Activated B cell treated with CpG ODN at 0.5 μM for 24 hours (primary cell): ENCODE data around the gene RAB4A. TPM values are rescaled to one million over a fixed set of nuclear protein-coding genes. Genes with fewer than 3 reads are reported as not detected.

Experiments
- ATAC-seq: fragments of 200-7000 bp; cut with Tn5 transposase; one replicate; pipeline ENCODE4 v1.10.0; 2021; ENCODE audit warnings: low read depth, mild to moderate bottlenecking, moderate library complexity
- CTCF ChIA-PET: fragments of 350-600 bp; sonication (Branson Sonifier 250); formaldehyde crosslinking; loops from one replicate; lab custom pipeline; 2021; ENCODE audit warnings: antibody characterized with exemption; lab: Charles Lee
- POLR2A ChIA-PET: fragments of 350-600 bp; sonication (Branson Sonifier 250); formaldehyde crosslinking; loops from one replicate; lab custom pipeline; 2021; ENCODE audit warnings: antibody characterized with exemption; lab: Charles Lee
- DNase-seq: peaks from one replicate; pipeline ENCODE4 v3.0.0; 2022
- H3K27ac Mint-ChIP-seq: one replicate; pipeline ENCODE4 v1.8.0; 2020; ENCODE audit warnings: mixed read lengths
- H3K27me3 Mint-ChIP-seq: one replicate; pipeline ENCODE4 v1.8.0; 2021; ENCODE audit warnings: mixed read lengths
- H3K36me3 Mint-ChIP-seq: one replicate; pipeline ENCODE4 v1.8.0; 2021; ENCODE audit warnings: low read depth, mixed read lengths
- H3K4me1 Mint-ChIP-seq: one replicate; pipeline ENCODE4 v1.8.0; 2021; ENCODE audit warnings: mixed read lengths
- H3K4me3 Mint-ChIP-seq: one replicate; pipeline ENCODE4 v1.8.0; 2020; ENCODE audit warnings: mild to moderate bottlenecking, mixed read lengths
- H3K9me3 Mint-ChIP-seq: one replicate; pipeline ENCODE4 v1.8.0; 2020; ENCODE audit warnings: mixed read lengths
- intact Hi-C: fragments of 100-400 bp; cut with micrococcal nuclease; formaldehyde crosslinking; loops from one replicate; pipeline ENCODE4 v1.15.1; 2024
- total RNA-seq: library from RNA; stranded (reverse); gene quantifications from 2 replicates; pipeline ENCODE4 v1.2.3, GENCODE V29; 2022
- TF ChIP-seq, protein P1 (sequence below): fragments of 200-600 bp; IDR thresholded peaks from one replicate; pipeline ENCODE4 v1.8.0; 2022; ENCODE audit warnings: antibody characterized with exemption, mild to moderate bottlenecking

The RAB4A gene
- total RNA-seq, 1 donor from 2014 or later = 42.3 TPM

DNA sequence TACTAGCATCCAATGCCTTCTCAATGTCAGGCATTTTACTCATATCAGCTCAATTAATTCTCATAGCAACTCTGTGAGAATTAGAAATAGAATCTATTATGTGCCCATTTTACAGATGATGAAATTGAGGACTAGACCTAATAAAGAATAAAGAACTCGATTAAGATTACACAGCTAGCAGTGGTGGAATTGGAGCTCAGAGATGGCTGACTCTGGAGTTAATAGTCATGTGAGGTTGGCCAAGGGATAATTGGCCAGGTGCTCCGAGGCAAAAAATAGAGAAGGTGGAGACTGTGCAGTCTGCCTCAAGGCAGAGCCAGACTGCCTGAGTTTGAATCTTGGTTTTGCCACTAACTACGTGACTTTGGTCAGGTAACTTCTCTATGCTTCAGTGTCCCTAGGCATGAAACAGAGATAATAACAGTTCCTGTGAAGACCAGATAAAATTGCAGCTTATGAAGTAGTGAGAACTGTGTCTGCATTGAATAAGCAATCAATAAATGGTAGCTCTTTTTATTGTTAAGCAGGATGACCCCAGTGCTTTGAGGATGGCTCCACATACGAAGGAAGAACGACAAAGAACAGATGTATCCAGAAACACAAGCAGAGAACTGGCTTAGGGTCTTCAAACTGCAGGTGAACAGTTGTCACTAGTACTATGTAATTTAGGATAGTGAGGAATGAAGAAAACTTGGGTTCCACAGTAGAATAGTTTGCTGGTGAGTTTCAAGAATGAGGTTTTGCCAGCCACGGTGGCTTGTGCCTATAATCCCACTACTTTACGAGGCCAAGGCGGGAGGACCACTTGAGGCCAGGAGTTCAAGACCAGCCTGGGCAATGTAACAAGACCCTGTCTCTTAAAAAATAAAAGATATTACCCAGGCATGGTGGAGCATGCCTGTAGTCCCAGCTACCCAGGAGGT lies 78.8 kb downstream of the RAB4A start:
- no peak for DNase-seq
- ChIA-PET CTCF (interaction anchor here (1.0 kb wide), 1 partner anchor 92 kb away, joined by 3 read pairs; no protein-coding TSS in a partner anchor), POLR2A (no interaction called here)
- H3K36me3 Mint-ChIP-seq = no peaks in the 10 kb centered on the region
- intact Hi-C loops = no loop called here
- no peak overlapping the region for H3K27ac Mint-ChIP-seq
- peaks cover 2% of the 10 kb centered on the region for H3K9me3 Mint-ChIP-seq
- H3K27me3 Mint-ChIP-seq = peaks cover 27% of the 10 kb centered on the region
- TF ChIP-seq, protein P1, sequence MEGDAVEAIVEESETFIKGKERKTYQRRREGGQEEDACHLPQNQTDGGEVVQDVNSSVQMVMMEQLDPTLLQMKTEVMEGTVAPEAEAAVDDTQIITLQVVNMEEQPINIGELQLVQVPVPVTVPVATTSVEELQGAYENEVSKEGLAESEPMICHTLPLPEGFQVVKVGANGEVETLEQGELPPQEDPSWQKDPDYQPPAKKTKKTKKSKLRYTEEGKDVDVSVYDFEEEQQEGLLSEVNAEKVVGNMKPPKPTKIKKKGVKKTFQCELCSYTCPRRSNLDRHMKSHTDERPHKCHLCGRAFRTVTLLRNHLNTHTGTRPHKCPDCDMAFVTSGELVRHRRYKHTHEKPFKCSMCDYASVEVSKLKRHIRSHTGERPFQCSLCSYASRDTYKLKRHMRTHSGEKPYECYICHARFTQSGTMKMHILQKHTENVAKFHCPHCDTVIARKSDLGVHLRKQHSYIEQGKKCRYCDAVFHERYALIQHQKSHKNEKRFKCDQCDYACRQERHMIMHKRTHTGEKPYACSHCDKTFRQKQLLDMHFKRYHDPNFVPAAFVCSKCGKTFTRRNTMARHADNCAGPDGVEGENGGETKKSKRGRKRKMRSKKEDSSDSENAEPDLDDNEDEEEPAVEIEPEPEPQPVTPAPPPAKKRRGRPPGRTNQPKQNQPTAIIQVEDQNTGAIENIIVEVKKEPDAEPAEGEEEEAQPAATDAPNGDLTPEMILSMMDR = no peak
- no peaks in the 10 kb centered on the region for H3K4me1 Mint-ChIP-seq
- H3K4me3 Mint-ChIP-seq = no peak overlapping the region
- ATAC-seq = no peak

DNA sequence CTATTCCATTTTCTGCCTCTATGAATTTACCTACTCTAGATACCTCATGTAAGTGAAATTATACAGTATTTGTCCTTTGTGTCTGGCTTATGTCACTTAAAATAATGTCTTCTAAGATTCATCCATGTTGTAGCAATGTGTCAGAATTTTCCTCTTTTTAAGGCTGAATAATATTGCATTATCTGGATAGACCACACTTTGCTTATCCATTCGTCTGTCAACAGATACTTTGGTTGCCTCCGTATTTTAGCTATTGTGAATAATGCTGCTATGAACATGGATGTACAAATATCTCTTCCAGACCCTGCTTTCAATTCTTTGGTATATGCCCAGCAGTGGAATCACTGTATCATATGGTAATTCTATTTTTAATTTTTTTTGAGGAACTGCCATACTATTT lies 82.1 kb downstream of the RAB4A start:
- Mint-ChIP-seq H3K9me3 (peaks cover 10% of the 10 kb centered on the region), H3K27me3 (peaks cover 34% of the 10 kb centered on the region), H3K4me3 (no peak overlapping the region), H3K36me3 (no peaks in the 10 kb centered on the region), H3K27ac (no peak overlapping the region), H3K4me1 (no peaks in the 10 kb centered on the region)
- intact Hi-C loops = no loop called here
- no peak for DNase-seq
- no peak for ATAC-seq
- CTCF ChIA-PET = no interaction called here
- POLR2A ChIA-PET = no interaction called here
- TF ChIP-seq, protein P1 = no peak

DNA sequence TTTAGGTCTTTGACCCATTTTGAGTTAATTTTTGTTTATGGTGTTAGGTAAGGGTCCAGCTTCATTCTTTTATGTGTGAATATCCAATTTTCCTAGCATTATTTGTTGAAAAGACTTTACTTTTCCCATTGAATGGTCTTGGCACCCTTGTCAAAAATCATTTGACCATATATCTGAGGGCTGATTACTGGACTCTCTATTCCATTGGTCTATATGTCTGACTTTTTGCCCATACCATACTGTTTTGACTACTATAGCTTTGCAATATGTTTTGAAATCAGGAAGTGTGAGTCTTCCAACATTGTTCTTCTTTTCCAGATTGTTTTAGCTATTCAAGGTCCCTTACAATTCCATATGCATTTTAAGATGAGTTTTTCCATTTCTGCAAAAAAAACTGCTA lies 83.3 kb downstream of the RAB4A start:
- Mint-ChIP-seq H3K36me3 (no peaks in the 10 kb centered on the region), H3K4me3 (no peak overlapping the region), H3K27ac (no peak overlapping the region), H3K27me3 (peaks cover 45% of the 10 kb centered on the region), H3K4me1 (no peaks in the 10 kb centered on the region), H3K9me3 (peaks cover 10% of the 10 kb centered on the region)
- intact Hi-C loops = no loop called here
- CTCF ChIA-PET = no interaction called here
- POLR2A ChIA-PET = no interaction called here
- DNase-seq (no peak), ATAC-seq (no peak)
- TF ChIP-seq, protein P1 = no peak

Other genes starting within 250 kb of the RAB4A start
- gene CCSAP, start 71.9 kb downstream of the RAB4A start, total RNA-seq = 5.5 and 6.4 TPM in 2 replicates
- gene ACTA1, start 163.0 kb downstream of the RAB4A start, total RNA-seq = 0.22 TPM in 1 of 2 replicates, not detected in the other
- 49.6 and 56.2 TPM in 2 replicates for gene NUP133, start 237.2 kb downstream of the RAB4A start, total RNA-seq